HEK293T (cell line): Measurements from ENCODE around the gene GLOD4.

ENCODE experiments used
- CTCF ChIA-PET: fragments of 350-600 bp; formaldehyde crosslinking; extraction: SDS; loops from one replicate; lab custom pipeline; 2021; ENCODE audit warnings: antibody characterized with exemption, inconsistent platforms; lab: Yijun Ruan, JAX
- POLR2A ChIA-PET: fragments of 350-600 bp; formaldehyde crosslinking; extraction: SDS; loops from one replicate; lab custom pipeline; 2020; ENCODE audit warnings: antibody characterized with exemption, inconsistent platforms; lab: Yijun Ruan, JAX
- DNase-seq: peaks from one replicate; pipeline ENCODE4 v3.0.0; 2012; ENCODE audit warnings: mixed read lengths; ENCODE audit errors: extremely low spot score
- ARNT ChIP-seq: fragments of 450-650 bp; IDR thresholded peaks from 2 replicates; pipeline ENCODE4 v1.6.1; 2017; ENCODE audit warnings: mild to moderate bottlenecking
- BHLHE40 ChIP-seq: fragments of 450-650 bp; IDR thresholded peaks from 2 replicates; pipeline ENCODE4 v1.6.1; 2016; ENCODE audit warnings: mild to moderate bottlenecking, moderate library complexity, borderline replicate concordance
- CTBP1 ChIP-seq: fragments of 450-650 bp; IDR thresholded peaks from 2 replicates; pipeline ENCODE4 v1.6.1; 2016; ENCODE audit warnings: borderline replicate concordance
- ELF4 ChIP-seq: fragments of 450-650 bp; IDR thresholded peaks from 2 replicates; pipeline ENCODE4 v1.6.1; 2017; ENCODE audit warnings: antibody characterized with exemption
- FOXA1 ChIP-seq: fragments of 450-650 bp; IDR thresholded peaks from 2 replicates; pipeline ENCODE4 v1.6.1; 2016; ENCODE audit warnings: mild to moderate bottlenecking
- FOXK2 ChIP-seq: fragments of 450-650 bp; IDR thresholded peaks from 2 replicates; pipeline ENCODE4 v1.6.1; 2016; ENCODE audit warnings: mild to moderate bottlenecking
- FOXM1 ChIP-seq: fragments of 450-650 bp; IDR thresholded peaks from 2 replicates; pipeline ENCODE4 v1.6.1; 2017; ENCODE audit warnings: mild to moderate bottlenecking, borderline replicate concordance
- HDGF ChIP-seq: fragments of 450-650 bp; IDR thresholded peaks from 2 replicates; pipeline ENCODE4 v1.6.1; 2017; ENCODE audit warnings: antibody characterized with exemption, borderline replicate concordance
- L3MBTL2 ChIP-seq: fragments of 450-650 bp; conservative IDR thresholded peaks from 2 replicates; pipeline ENCODE4 v1.6.1; 2016; ENCODE audit warnings: mild to moderate bottlenecking
- LEF1 ChIP-seq: fragments of 450-650 bp; IDR thresholded peaks from 2 replicates; pipeline ENCODE4 v1.6.1; 2017; ENCODE audit warnings: mild to moderate bottlenecking, borderline replicate concordance
- NFRKB ChIP-seq: fragments of 450-650 bp; IDR thresholded peaks from 2 replicates; pipeline ENCODE4 v1.6.1; 2016; ENCODE audit warnings: mild to moderate bottlenecking, moderate library complexity
- PKNOX1 ChIP-seq: fragments of 450-650 bp; IDR thresholded peaks from 2 replicates; pipeline ENCODE4 v1.6.1; 2016
- SP1 ChIP-seq: fragments of 450-650 bp; IDR thresholded peaks from 2 replicates; pipeline ENCODE4 v1.6.1; 2017
- SUZ12 ChIP-seq: fragments of 450-650 bp; IDR thresholded peaks from 2 replicates; pipeline ENCODE4 v1.6.1; 2016; ENCODE audit warnings: mild to moderate bottlenecking
- TARDBP ChIP-seq: fragments of 450-650 bp; IDR thresholded peaks from 2 replicates; pipeline ENCODE4 v1.6.1; 2016
- ZNF384 ChIP-seq: fragments of 450-650 bp; IDR thresholded peaks from 2 replicates; pipeline ENCODE4 v1.6.1; 2016

GLOD4 gene

GRCh38 chr17:804541-805435 is 22.7 kb upstream of the GLOD4 start:
- CTCF ChIA-PET = no interaction called here
- TF ChIP-seq HDGF (no peak), SUZ12 (no peak), NFRKB (no peak), ZNF384 (no peak), TARDBP (no peak), FOXK2 (no peak), ARNT (no peak), FOXA1 (no peak), CTBP1 (no peak), SP1 (no peak), BHLHE40 (no peak), L3MBTL2 (no peak), FOXM1 (no peak)
- no peak for DNase-seq
- POLR2A ChIA-PET = no interaction called here

- ChIA-PET POLR2A (no interaction called here), CTCF (no interaction called here)
- TF ChIP-seq ELF4 = no peak
- no peak for TF ChIP-seq NFRKB
- TF ChIP-seq L3MBTL2 = no peak
- no peak for TF ChIP-seq SP1
- TF ChIP-seq TARDBP = no peak
- TF ChIP-seq CTBP1 = no peak
- no peak for TF ChIP-seq PKNOX1
- TF ChIP-seq ARNT = no peak
- TF ChIP-seq BHLHE40 = no peak
- no peak for TF ChIP-seq FOXK2
- no peak for DNase-seq
Observed at GRCh38 chr17:802901-803881, 21.1 kb upstream of the GLOD4 start.

GRCh38 chr17:802481-802880 is 20.4 kb upstream of the GLOD4 start:
- no peak for DNase-seq
- ChIA-PET POLR2A (no interaction called here), CTCF (no interaction called here)
- TF ChIP-seq SP1 (no peak), FOXA1 (no peak), FOXM1 (no peak), BHLHE40 (no peak), SUZ12 (no peak), PKNOX1 (no peak), HDGF (no peak), L3MBTL2 (no peak), ARNT (no peak), CTBP1 (no peak), NFRKB (no peak), LEF1 (no peak), ZNF384 (no peak), TARDBP (no peak), ELF4 (no peak), FOXK2 (no peak)

- TF ChIP-seq ELF4 (no peak), BHLHE40 (no peak), FOXM1 (no peak)
- DNase-seq = no peak
- POLR2A ChIA-PET = no interaction called here
- CTCF ChIA-PET = interaction anchor here (0.6 to 0.8 kb wide), 2 partner anchors 179 to 181 kb away, joined by 3 read pairs; no protein-coding TSS in a partner anchor
Observed at GRCh38 chr17:801660-802059, 19.6 kb upstream of the GLOD4 start.

GRCh38 chr17:800446-801242 is 18.6 kb upstream of the GLOD4 start:
- POLR2A ChIA-PET = no interaction called here
- no peak for DNase-seq
- no peak for TF ChIP-seq PKNOX1
- TF ChIP-seq FOXA1 = no peak
- TF ChIP-seq L3MBTL2 = no peak
- TF ChIP-seq NFRKB = no peak
- no peak for TF ChIP-seq LEF1
- TF ChIP-seq ARNT = no peak
- no peak for TF ChIP-seq FOXK2
- no peak for TF ChIP-seq ZNF384
- TF ChIP-seq BHLHE40 = no peak
- TF ChIP-seq HDGF = no peak
- no peak for TF ChIP-seq CTBP1
- CTCF ChIA-PET = interaction anchor here (0.6 kb wide), 1 partner anchor 182 kb away, joined by 3 read pairs; no protein-coding TSS in a partner anchor
